Fibroblast of the aortic adventitia (primary cell): ENCODE results near the gene CRELD2. TPM values are rescaled to one million over a fixed set of nuclear protein-coding genes. Genes with fewer than 3 reads are reported as not detected.

Source experiments
- DNase-seq: peaks from one replicate; pipeline ENCODE4 v3.0.0-alpha.2; 2010; ENCODE audit warnings: low read depth
- H3K4me3 ChIP-seq: 2 replicates; pipeline ENCODE4 v1.5.1; 2011; ENCODE audit warnings: low read depth, mild to moderate bottlenecking, control low read depth, low read length, moderate library complexity
- small RNA-seq: library from RNA; depleted of rRNA; stranded (forward); fragments of <200 nt; gene quantifications from one replicate; pipeline ENCODE3, GENCODE V24; 2012
- total RNA-seq: library from RNA; depleted of rRNA; stranded (reverse); fragments of >200 nt; gene quantifications from 2 replicates; pipeline ENCODE4 v1.2.3, GENCODE V29; 2012; ENCODE audit warnings: low replicate concordance
- TF ChIP-seq, protein P1 (sequence below): IDR thresholded peaks from 2 replicates; pipeline ENCODE4 v1.5.1; 2011; ENCODE audit warnings: mild to moderate bottlenecking, low read length, control low read depth, inconsistent platforms; ENCODE audit not compliant: insufficient read depth

Gene CRELD2
- total RNA-seq, 1 donor = 34.0 TPM

DNA sequence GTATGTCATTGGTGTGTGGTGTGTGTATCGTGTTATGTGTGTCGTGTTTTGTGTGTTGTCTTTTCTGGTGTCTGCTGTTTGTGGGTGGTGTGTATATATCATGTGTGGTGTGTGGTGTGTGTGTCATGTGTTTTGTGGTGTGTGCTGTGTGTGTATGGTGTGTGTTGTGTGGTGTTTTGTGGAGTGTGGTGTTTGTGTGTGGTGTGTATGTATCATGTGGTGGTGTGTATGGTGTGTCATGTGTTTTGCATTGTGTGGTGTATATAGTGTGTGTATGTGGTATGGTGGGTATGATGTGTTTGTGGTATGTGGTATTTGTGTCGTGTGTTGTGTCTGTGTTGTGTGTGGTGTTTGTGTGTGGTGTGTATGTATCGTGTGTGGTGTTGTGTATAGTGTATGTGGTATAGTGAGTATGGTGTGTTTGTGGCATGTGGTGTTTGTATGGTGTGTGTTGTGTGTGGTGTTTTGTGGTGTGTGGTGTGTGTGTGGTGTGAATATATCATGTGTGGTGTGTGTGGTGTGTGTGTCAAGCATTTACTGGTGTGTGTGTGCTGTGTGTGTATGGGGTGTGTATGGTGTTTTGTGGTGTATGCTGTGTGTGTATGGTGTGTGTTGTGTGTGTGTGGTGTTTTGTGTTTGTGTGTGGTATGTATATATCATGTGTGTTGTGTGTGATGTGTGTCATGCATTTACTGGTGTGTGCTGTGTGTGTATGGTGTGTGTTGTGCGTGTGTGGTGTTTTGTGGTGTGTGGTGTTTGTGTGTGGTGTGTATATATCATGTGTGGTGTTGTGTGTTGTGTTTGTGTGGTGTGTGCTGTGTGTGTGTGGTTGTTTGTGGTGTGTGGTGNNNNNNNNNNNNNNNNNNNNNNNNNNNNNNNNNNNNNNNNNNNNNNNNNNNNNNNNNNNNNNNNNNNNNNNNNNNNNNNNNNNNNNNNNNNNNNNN, 54.9 kb downstream of the CRELD2 start:
- DNase-seq = peak; percentile 37
- H3K4me3 ChIP-seq = no peak overlapping the region
- TF ChIP-seq, protein P1, sequence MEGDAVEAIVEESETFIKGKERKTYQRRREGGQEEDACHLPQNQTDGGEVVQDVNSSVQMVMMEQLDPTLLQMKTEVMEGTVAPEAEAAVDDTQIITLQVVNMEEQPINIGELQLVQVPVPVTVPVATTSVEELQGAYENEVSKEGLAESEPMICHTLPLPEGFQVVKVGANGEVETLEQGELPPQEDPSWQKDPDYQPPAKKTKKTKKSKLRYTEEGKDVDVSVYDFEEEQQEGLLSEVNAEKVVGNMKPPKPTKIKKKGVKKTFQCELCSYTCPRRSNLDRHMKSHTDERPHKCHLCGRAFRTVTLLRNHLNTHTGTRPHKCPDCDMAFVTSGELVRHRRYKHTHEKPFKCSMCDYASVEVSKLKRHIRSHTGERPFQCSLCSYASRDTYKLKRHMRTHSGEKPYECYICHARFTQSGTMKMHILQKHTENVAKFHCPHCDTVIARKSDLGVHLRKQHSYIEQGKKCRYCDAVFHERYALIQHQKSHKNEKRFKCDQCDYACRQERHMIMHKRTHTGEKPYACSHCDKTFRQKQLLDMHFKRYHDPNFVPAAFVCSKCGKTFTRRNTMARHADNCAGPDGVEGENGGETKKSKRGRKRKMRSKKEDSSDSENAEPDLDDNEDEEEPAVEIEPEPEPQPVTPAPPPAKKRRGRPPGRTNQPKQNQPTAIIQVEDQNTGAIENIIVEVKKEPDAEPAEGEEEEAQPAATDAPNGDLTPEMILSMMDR = no peak

DNA sequence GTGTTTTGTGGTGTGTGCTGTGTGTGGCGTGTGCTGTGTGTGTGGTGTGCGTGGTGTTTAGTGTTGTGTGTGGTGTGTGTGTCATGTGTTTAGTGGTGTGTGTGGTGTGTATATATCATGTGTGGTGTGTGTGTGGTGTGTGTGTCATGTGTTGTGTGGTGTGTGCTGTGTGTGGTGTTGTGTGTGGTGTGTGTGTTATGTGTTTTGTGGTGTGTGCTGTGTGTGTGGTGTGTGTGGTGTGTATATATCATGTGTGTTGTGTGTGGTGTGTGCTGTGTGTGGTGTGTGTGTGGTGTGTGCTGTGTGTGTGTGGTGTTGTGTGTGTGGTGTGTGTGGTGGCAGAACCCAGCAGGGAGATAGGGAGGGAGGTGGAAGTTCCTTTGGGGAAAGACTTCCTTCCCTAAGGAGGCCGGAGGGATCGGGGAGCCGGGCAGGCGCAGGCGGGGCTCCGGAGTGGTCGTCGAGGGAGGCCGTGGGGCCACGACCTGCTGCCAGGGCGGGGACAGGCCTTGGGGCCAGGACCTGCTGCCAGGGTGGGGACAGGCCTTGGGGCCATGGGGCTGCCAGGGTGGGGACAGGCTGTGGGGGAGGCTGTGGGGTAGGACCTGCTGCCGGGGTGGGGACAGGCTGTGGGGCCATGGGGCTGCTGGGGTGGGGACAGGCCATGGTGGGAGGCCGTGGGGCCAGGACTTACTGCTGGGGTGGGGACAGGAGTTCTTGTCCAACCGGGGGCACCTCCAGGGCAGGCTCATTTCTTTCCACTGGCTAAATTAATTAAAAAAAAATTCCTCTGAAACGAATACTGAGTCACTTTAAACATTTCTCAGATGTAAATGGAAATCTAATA, 57.3 kb downstream of the CRELD2 start:
- TF ChIP-seq, protein P1 = no peak
- DNase-seq = peak; percentile 25
- no peak overlapping the region for H3K4me3 ChIP-seq

DNA sequence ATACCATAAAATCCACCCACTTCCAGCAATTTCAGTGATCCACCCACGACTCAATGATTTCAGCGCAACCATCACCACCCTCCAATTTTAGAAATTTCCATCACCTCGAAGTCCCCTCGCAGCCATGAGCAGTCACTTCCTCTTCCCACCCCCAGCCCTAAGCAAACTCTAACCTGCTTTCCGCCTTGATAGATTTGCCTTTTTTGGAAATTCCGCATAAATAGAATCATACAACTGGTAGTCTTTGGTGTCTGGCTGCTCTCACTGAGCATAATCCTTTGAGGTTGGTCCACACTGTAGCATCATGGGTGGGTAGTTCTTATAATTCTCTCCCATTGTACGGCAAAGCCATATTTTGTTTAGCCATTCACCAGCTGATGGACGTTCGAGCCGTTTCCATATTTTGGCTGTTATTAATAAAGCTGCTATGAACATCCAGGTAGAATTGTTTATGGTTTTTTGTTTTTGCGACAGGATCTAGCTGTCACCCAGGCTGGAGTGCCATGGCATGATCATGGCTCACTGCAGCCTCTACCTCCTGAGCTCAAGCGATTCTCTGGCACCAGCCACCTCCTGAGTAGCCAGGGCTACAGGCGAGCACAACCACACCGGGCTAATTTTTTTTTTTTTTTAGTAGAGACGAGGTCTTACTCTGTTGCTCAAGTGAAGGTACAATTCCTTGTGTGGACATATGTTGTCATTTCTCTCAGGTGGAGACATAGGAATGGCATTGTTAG, 58.2 kb downstream of the CRELD2 start:
- H3K4me3 ChIP-seq = no peak overlapping the region
- TF ChIP-seq, protein P1 = no peak
- no peak for DNase-seq

Small RNA genes lying within 50 kb of the gene (small RNA-seq; reads per million reads assigned to genes)
- gene MIR6821 = not detected

Other genes starting within 250 kb of the CRELD2 start
- gene BRD1, start 90.8 kb upstream of the CRELD2 start, total RNA-seq = 14.6 and 58.5 TPM in 2 replicates
- 5.3 and 8.3 TPM in 2 replicates for gene ZBED4, start 64.8 kb upstream of the CRELD2 start, total RNA-seq
- gene ALG12, start 196 bp upstream of the CRELD2 start, total RNA-seq = 8.3 and 19.9 TPM in 2 replicates
- gene PIM3, start 42.1 kb downstream of the CRELD2 start, total RNA-seq = 14.1 and 15.2 TPM in 2 replicates
- not detected in 2 replicates for gene IL17REL, start 94.1 kb downstream of the CRELD2 start, total RNA-seq
- gene TTLL8, start 139.7 kb downstream of the CRELD2 start, total RNA-seq = not detected in 2 replicates
- 0.09 TPM in 1 of 2 replicates, not detected in the other for gene MLC1, start 166.8 kb downstream of the CRELD2 start, total RNA-seq
- 5.1 and 12.0 TPM in 2 replicates for gene MOV10L1, start 171.4 kb downstream of the CRELD2 start, total RNA-seq